Aorta (tissue), 5 donors: Measurements from ENCODE around the gene C10orf95. TPM values are rescaled to one million over a fixed set of nuclear protein-coding genes. Genes with fewer than 3 reads are reported as not detected.
"Not testable (repeated sequence)": the region's sequence is repeated elsewhere in the genome, so short reads cannot be mapped to it uniquely, and the experiment has no call there.

Experiments
- ATAC-seq: fragments of 200-7000 bp; cut with Tn5 transposase; one replicate; pipeline ENCODE4 v1.9.1; 2022; ENCODE audit warnings: moderate library complexity; ENCODE audit not compliant: low FRiP score
- DNase-seq, 2 donors: peaks; one replicate each; pipeline ENCODE4 v3.0.0-alpha.2; 2020
- H3K27ac ChIP-seq, 2 donors: one replicate each; pipeline ENCODE4 v1.5.1; 2013; ENCODE audit warnings: low read length in 2 of 2, mild to moderate bottlenecking in 2 of 2, moderate library complexity in 2 of 2, control low read depth in 1 of 2, inconsistent platforms in 1 of 2, low read depth in 1 of 2
- H3K27me3 ChIP-seq, 2 donors: one replicate each; pipeline ENCODE4 v1.6.1; 2013; ENCODE audit warnings: control low read depth in 1 of 2, low read length in 1 of 2, mild to moderate bottlenecking in 1 of 2, moderate library complexity in 1 of 2; ENCODE audit not compliant: insufficient read depth in 2 of 2, control insufficient read depth in 1 of 2
- H3K36me3 ChIP-seq, 2 donors: one replicate each; pipeline ENCODE4 v1.6.1; 2013; ENCODE audit warnings: control low read depth in 1 of 2, low read length in 1 of 2, mild to moderate bottlenecking in 1 of 2; ENCODE audit not compliant: insufficient read depth in 2 of 2, control insufficient read depth in 1 of 2
- H3K4me1 ChIP-seq, 2 donors: one replicate each; pipeline ENCODE4 v1.6.1; 2013; ENCODE audit warnings: low read length in 2 of 2, control low read depth in 1 of 2, mild to moderate bottlenecking in 1 of 2, moderate library complexity in 1 of 2; ENCODE audit not compliant: insufficient read depth in 2 of 2, control insufficient read depth in 1 of 2
- H3K4me3 ChIP-seq, 2 donors: one replicate each; pipeline ENCODE4 v1.5.1; 2013; ENCODE audit warnings: low read length in 2 of 2, control low read depth in 1 of 2, mild to moderate bottlenecking in 1 of 2
- H3K9me3 ChIP-seq: one replicate; pipeline ENCODE4 v1.6.1; 2013; ENCODE audit warnings: mild to moderate bottlenecking, low read length; ENCODE audit not compliant: control insufficient read depth
- WGBS, 2 donors: extraction: QIAGEN DNeasy Blood & Tissue Kit; methylation state at CpG; one replicate each; pipeline ENCODE4 v1.1.7; 2013; 5-methylcytosine and 5-hydroxymethylcytosine counted together
- intact Hi-C, 2 donors: fragments of 100-400 bp; cut with DNase I; formaldehyde crosslinking; loops; one replicate each; pipeline versions ENCODE4 v1.14.2 to v1.15.0; 2022
- polyA plus RNA-seq, 2 donors: library from polyadenylated mRNA; stranded (reverse); fragments of 200-250 nt; gene quantifications; one replicate each; pipeline ENCODE4 v1.2.3, GENCODE V29; 2013
- total RNA-seq, 2 donors: library from RNA; stranded (reverse); fragmentation: NEBNext Ultra II Directional; extraction: Animal tissue kit (Norgen Biotek cat#: 25700); gene quantifications; one replicate each; pipeline ENCODE4 v1.2.1, GENCODE V29; 2021
- donor health status: healthy with polysubstance abuse.
- donor health status: Bipolar disorder and iron deficiency.
- donor health status: DM: no; HTN: no; CAD: no.
- donor health status: DM: no; HTN: no; CAD: no.
- donor health status: DM: yes; HTN: yes; CAD: no.

Gene C10orf95
- total and polyA plus RNA-seq, 4 donors = 0.36 TPM; not detected in 3

- Histone ChIP-seq H3K27ac (no peak overlapping the region), H3K4me1 (no peaks in the 10 kb centered on the region), H3K4me3 (peak overlapping the region; percentile 7 to 32), H3K36me3 (no peaks in the 10 kb centered on the region), H3K27me3 (no peaks in the 10 kb centered on the region), H3K9me3 (no peaks in the 10 kb centered on the region)
- DNase-seq = no peak
- 30 to 32% methylated on average over 8 of the region's 8 CpGs for WGBS, 2 donors
- intact Hi-C loops = no loop called here
- ATAC-seq = peak; percentile 34
These were observed 9.5 kb upstream of the C10orf95 start for GRCh38 chr10:102460836-102461186.

GRCh38 chr10:102458656-102459055, 7.3 kb upstream of the C10orf95 start:
- 69 to 78% methylated on average over 4 of the region's 4 CpGs for WGBS, 2 donors
- no peak for DNase-seq
- no peaks in the 10 kb centered on the region for H3K36me3 ChIP-seq
- no peaks in the 10 kb centered on the region for H3K27me3 ChIP-seq
- no peak overlapping the region for H3K4me3 ChIP-seq
- ATAC-seq = no peak
- no peak overlapping the region for H3K27ac ChIP-seq
- intact Hi-C loops = no loop called here
- H3K4me1 ChIP-seq = no peaks in the 10 kb centered on the region
- no peaks in the 10 kb centered on the region for H3K9me3 ChIP-seq

GRCh38 chr10:102457591-102458150, 6.3 kb upstream of the C10orf95 start:
- no peak overlapping the region for H3K27ac ChIP-seq
- DNase-seq (no peak), ATAC-seq (no peak)
- intact Hi-C loops = no loop called here
- no peaks in the 10 kb centered on the region for H3K4me1 ChIP-seq
- no peaks in the 10 kb centered on the region for H3K9me3 ChIP-seq
- no peak overlapping the region for H3K4me3 ChIP-seq
- H3K36me3 ChIP-seq = no peaks in the 10 kb centered on the region
- WGBS, 2 donors = 83 to 90% methylated on average over 9 of the region's 9 CpGs
- H3K27me3 ChIP-seq = no peaks in the 10 kb centered on the region

- no peak for DNase-seq
- H3K27ac ChIP-seq = no peak overlapping the region
- no peak for ATAC-seq
- H3K9me3 ChIP-seq = no peaks in the 10 kb centered on the region
- no peak overlapping the region for H3K4me3 ChIP-seq
- H3K27me3 ChIP-seq = no peaks in the 10 kb centered on the region
- no peaks in the 10 kb centered on the region for H3K36me3 ChIP-seq
- 81 to 84% methylated on average over 7 of the region's 7 CpGs for WGBS, 2 donors
- intact Hi-C loops = no loop called here
- H3K4me1 ChIP-seq = no peaks in the 10 kb centered on the region
These were observed 4.6 kb upstream of the C10orf95 start for GRCh38 chr10:102455893-102456471.

- DNase-seq, H3K27ac ChIP-seq, H3K4me3 ChIP-seq, intact Hi-C loops, H3K9me3 ChIP-seq, ATAC-seq, H3K4me1 ChIP-seq, H3K27me3 ChIP-seq, H3K36me3 ChIP-seq: not testable (repeated sequence)
- 77 to 81% methylated on average over 13 of the region's 13 CpGs for WGBS, 2 donors
These were observed 3.5 kb upstream of the C10orf95 start for GRCh38 chr10:102454662-102455487.

- 64 to 72% methylated on average over 5 of the region's 5 CpGs for WGBS, 2 donors
- H3K27ac ChIP-seq = no peak overlapping the region
- H3K36me3 ChIP-seq = no peaks in the 10 kb centered on the region
- H3K4me1 ChIP-seq = no peaks in the 10 kb centered on the region
- ATAC-seq = no peak
- intact Hi-C loops = no loop called here
- no peak for DNase-seq
- no peaks in the 10 kb centered on the region for H3K27me3 ChIP-seq
- H3K4me3 ChIP-seq = no peak overlapping the region
- no peaks in the 10 kb centered on the region for H3K9me3 ChIP-seq
These were observed 2.2 kb upstream of the C10orf95 start for GRCh38 chr10:102453502-102453901.

GRCh38 chr10:102452672-102453340, 1.5 kb upstream of the C10orf95 start:
- Histone ChIP-seq H3K4me3 (no peak overlapping the region), H3K9me3 (no peaks in the 10 kb centered on the region), H3K4me1 (no peaks in the 10 kb centered on the region), H3K27ac (no peak overlapping the region), H3K36me3 (no peaks in the 10 kb centered on the region), H3K27me3 (no peaks in the 10 kb centered on the region)
- intact Hi-C loops = no loop called here
- no peak for ATAC-seq
- DNase-seq = peak in 1 of 2 donors; percentile 79
- 25 to 33% methylated on average over 3 of the region's 3 CpGs for WGBS, 2 donors

GRCh38 chr10:102450374-102451104, 804 bp downstream of the C10orf95 start:
- 0 to 1% methylated on average over 63 to 104 of the region's 104 CpGs for WGBS, 2 donors
- Histone ChIP-seq H3K27me3 (no peaks in the 10 kb centered on the region), H3K9me3 (no peaks in the 10 kb centered on the region), H3K27ac (peak overlapping the region in 1 of 2 donors; percentile 41), H3K36me3 (no peaks in the 10 kb centered on the region), H3K4me1 (no peaks in the 10 kb centered on the region), H3K4me3 (peak overlapping the region; percentile 81 to 94)
- ATAC-seq = peak; percentile 94
- intact Hi-C loops = no loop called here
- DNase-seq = peak; percentile 91 to 92
